HG03460 (cell line): ENCODE data around the gene F7.

ENCODE experiments used
- ATAC-seq: cut with Tn5 transposase; IDR thresholded peaks from one replicate; pipeline ENCODE4 v1.9.1; 2021; ENCODE audit not compliant: unreplicated experiment

The F7 gene

DNA sequence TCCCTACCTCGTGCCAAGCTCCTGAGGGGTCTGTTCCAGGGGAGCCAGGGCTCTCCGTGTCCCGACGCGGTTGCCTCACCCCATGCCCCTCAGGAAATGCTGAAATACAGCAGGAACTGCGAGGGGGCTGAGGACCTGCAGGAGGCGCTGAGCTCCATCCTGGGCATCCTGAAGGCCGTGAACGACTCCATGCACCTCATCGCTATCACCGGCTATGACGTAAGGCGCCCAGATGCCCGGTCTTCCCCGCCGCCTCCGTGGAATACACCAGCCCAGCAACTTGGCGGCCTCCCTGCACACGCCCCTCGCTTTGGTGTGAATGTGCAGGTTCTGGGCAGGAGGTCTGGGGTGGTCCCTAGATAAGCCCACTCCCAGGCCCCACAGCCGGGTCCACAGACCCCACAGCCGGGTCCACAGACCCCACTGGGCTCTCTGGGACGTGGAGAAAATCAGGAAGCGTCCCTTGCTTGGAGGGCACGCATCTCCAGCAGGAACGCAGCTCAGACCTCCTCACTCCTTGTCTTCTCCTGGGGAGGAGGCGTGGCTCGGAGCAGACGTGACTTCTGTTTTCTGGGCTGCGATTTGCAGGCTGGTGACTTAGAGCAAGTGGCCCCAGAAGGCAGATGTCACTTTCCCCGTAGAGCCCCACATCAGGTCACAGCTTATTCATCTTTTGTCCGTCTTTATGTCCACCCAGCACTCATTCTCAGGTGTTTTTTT, 19.4 kb upstream of the F7 start:
- ATAC-seq: no peak

DNA sequence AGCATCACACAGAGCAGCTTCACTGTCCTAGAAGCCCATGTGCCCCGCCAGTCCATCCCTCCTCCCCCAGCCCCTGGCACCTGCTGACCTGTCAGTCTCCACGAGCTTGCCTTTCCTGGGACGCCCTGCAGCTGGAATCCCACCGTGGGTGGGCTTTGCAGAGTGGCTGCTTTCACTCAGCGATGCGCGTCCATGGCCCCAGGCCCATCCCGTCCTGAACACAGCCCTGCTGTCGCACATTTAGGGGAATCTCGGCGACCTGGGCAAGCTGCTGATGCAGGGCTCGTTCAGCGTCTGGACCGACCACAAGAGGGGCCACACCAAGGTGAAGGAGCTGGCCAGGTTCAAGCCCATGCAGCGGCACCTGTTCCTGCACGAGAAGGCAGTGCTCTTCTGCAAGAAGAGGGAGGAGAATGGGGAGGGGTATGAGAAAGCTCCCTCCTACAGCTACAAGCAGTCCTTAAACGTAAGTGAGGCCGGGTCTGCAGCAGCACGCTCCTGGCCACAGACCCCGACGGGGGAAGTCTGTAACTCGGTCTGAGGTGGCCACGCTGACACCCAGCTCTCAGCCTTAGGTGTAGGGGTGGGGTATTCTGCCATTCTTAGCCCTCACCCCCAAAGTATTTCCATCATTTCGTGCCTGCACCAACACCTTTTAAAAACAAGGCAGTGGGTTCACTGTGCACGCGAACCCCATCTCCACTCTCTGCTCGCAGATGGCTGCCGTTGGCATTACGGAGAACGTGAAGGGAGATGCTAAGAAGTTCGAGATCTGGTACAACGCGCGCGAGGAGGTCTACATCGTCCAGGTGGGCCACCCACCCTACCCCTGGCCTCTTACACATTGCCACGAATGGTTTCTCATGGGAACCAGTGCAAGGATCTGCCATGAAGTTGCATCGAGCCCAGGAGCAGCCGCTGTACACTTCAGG, 18.3 kb upstream of the F7 start:
- no peak for ATAC-seq

DNA sequence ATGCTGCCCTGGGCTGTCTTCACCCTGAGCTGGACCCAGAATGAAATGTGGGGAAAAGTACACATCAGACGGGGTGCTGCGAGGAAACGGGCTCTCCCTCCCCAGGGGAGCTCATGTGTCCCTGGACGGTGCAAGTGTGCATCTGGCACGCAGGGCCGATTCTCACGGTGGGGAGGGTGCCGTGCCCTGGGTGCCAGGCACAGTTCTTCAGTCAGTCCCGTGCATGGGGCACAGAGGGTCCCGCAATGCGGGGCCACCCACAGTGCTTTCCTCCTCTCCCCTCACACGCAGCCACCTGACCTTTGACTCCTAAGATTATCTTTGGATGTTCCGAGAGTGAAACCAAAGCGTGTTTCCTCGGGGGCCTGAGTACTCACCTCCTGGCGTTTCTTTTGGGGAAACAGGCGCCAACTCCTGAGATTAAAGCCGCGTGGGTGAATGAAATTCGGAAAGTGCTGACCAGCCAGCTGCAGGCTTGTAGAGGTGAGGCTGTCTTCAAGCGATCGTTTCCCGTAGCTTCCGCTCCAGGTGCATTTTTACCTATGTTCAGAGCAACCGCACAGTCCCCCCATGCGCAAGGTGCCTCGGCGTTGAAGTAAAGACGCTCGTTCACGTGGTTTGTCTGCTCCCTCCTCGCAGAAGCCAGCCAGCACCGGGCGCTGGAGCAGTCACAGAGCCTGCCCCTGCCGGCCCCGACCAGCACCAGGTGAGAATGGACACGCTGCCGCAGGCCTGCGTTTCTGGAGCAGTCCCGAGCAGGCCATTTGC, 17.5 kb upstream of the F7 start:
- ATAC-seq: no peak

DNA sequence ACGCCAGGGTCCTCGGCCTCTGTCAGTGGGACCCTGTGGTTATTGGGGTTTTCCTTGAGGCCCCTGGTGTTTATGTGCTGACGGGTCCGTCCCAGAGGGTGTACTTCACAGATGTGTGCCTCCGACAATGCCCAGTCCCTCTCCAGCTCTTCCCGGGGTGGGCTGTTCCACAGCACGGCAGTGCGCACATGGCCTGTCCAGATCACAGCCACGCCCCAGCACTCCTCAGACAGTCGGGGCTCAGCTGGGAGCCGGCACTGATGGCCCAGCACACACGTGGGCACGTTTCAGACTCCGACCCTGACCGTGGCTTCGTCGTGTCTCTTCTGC, 16.9 kb upstream of the F7 start:
- ATAC-seq: no peak

DNA sequence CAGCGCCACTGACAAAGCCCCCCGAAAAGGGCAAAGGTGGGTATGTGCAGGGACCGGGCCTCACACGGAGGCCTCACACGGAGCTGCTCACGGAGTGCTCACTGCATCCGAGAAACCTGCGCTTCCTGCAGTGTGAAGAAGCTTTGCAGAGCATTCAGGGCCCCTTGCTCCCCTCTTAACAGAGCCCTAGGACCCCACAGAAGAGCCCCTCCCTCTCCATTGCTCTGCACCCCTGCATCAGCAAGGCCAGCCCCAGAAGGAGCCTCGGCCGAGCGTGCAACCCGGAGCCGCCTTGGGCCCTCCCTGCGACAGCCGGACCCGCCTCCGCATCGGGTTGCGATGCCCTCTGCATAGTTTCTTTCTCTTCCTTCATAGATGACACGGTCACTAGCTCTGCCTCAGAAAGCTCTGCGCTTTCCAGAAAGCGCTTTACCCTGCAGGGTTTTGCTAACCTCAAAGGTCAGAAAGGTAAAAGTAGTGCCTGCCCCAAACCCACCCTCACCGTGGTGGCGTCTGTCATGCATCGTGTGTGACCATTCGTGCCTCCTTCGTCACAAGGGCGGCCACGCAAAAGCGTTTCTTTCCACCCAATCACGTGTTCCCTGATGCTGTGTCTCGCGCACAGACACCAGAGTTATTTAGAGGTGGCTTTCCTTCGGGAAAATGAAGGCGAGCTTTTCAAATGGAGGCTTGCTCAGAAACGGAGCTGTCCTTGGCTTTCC, 15.7 kb upstream of the F7 start:
- ATAC-seq: no peak

DNA sequence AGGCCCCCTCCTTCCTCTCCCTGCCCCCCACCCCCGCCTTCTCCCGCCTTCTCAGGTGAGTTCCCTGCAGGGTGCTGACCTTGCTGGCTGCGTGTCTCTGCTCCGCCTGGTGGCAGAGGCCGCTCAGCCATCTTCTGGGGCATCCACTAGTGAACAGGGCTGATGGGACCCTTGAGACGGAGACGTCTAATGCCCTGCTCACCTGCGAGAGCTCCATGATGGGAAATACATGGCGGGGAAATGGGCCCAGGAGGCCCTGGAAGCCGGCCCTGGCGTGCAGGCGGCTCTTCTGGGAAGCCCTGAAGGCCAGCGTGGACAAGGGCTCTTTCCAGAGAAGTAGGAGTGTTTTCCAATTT, 15.2 kb upstream of the F7 start:
- no peak for ATAC-seq

DNA sequence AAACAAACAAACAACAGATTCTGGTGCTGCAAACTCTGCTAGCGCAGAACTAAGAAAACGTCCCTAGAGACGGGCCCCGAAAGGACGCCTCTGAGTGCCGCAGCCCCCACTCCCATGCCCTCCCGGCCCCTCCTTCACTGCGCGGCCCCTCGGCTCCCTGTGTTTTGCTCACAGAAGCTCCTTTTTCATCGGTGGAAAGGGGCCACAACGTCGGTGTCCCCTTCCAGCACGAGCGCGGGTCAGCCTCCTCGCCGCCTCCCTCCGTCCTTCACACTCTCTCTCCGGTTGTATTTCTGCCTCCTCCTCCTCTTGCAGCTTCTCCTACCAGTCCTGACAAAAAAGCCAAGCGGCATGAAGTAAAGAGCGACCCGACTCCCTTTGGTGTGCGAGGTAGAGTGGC, 14.8 kb upstream of the F7 start:
- no peak for ATAC-seq

DNA sequence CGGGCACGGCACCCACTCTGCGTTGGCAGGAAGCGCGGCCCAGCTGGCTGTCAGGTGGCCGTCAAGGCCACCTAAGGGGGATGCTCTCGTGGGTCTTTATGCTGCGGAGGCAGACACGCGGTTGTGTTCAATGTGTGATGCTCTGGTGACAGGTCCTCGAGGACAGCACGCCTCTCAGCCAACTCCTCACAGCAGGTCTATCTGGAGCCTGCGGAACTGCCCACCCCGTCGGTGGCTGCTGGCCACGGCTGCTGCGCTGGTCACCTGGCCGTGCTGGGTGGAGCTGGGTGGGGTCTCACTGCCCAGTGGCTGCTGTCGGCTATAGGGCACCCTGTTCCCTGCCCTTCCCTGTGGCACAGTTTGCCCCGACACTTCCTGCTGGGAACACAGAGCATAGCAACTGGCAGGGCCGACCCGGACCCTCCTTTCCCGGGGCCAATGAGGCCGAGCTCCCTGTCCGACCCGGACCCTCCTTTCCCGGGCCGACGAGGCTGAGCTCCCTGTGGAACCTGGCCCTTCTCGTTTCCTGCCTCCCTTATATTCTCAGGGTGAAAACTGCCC, 14.3 kb upstream of the F7 start:
- no peak for ATAC-seq

DNA sequence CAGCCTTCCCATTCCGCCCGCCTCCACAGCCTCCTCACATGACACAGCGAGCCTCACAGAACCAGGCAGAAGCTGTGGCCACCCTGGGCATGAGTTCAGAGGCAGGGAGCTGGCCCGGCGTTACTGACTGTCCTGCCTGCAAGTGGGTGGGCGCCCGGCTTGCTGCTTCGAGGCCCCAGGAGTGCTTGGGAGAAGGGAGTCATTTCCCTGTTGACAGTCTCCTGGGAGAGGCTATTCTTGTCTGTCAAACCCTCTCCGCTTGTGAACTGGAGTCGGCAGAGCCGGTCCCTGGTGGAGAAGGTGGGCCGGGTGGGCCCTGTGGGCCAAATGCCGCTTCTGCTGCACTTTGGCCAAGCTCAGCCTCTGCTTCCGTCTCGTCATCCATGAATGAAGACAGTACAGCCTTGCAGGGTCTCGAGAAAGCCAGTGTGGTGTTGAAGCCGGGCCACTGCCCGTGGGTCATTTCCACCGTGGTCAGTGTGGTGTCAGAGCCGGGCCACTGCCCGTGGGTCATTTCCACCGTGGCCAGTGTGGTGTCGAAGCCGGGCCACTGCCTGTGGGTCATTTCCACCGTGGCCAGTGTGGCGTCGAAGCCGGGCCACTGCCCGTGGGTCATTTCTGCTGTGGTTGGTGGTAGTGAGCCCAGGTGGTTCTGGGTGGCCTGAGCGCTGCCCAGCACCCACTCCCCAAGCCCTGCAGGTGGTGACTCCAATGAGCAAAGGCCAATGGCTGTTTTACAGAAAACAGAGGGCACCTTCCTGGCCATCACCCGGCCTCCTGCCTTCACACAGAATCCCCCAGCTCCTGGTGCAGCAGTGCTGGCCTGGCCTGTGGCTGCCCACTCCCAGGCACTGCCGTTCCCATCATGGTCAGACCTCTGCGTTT, 13.5 kb upstream of the F7 start:
- ATAC-seq: no peak

DNA sequence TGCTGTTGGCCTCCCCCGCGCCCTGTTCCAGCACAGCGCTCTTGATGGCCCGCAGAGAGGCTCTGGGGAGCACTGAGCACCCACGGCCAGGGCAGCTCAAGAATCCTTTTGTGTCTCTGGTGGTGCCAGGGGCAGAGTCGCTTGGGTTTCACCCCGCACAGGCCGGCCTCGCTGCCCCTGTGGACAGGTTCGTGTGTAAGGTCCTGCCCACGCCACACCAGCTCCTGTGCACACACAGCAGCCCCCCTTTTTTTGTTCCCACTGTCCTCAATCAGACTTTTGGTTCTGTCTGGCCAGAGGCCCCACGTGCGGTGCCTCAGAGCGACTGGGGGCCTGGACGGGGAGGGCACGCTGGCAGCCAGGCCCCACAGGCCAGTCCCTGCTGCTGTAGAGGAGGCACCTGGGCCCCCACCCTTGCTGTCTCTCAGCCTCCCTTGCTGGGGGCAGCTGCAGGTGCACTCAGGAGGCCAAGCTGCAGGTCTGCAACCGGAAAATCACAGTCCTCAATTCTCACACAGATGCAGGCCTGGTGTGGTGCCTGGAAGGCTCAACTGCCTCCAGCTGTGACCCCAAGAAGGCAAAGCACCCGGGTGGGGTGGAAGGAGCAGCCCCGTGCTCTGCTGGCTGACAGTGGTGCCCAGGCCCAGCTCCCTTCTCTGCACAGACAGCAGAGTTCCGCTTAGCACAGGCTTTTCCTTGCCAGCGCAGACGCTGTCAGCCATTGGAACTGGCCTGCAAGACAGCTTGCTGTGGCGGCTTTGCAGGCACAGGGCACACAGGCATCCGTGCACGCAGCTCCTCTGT, 12.6 kb upstream of the F7 start:
- ATAC-seq: no peak

DNA sequence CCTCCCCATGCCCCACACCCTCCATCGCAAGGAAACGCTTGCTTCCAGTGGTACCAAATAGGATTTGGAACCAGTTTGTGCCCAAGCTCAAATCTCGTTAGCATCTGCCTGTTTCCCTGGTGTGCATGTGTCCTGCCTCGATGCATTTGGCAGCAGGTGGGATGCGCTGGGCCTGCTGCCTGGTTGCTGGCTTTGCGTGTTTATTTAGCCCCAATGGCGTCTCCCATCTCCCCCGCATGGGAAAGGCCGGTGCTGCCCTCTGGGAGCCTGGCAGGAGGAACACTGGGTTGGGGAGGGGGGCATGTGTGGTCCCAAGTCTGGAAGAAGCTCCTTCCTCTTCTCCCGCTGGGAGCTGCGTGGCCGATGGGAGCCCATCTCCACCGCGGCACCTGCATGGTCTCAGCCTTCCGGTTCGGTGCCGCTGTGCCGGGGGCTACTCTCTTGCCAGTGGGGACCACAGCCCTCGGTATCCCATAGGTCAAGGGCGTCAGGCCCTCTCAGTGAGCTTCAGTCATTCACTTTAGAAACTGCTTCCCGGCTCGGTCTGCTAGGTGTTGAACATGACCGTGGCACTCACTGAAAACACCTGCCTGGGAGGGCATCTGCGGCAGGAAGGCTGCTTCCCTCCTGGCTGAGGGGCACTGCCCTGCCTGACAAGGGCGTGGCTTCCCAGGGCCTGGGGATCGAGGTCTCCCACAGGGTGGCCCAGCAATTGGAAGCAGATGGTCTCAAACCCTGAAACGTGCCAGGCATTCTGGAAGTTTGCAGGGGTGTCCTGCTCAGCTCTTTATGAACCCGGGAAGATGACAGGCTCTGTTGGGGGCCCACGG, 11.8 kb upstream of the F7 start:
- no peak for ATAC-seq

DNA sequence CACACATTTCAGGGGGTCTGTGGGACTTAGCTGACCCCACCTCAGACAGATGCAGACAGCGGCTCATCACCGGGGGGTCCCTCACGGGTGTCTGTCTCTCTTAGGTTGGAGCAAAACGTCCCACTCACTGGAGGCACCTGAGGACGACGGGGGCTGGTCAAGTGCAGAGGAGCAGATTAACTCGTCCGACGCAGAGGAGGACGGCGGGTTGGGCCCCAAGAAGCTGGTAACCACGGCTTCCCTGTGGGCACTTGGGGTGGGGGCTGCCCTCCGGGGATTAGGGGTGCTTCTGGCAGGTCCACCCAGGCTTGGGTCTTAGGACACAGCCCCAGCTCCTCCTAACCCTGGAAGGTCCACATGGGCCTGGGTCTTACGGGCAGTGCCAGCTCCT, 11.2 kb upstream of the F7 start:
- ATAC-seq: no peak

DNA sequence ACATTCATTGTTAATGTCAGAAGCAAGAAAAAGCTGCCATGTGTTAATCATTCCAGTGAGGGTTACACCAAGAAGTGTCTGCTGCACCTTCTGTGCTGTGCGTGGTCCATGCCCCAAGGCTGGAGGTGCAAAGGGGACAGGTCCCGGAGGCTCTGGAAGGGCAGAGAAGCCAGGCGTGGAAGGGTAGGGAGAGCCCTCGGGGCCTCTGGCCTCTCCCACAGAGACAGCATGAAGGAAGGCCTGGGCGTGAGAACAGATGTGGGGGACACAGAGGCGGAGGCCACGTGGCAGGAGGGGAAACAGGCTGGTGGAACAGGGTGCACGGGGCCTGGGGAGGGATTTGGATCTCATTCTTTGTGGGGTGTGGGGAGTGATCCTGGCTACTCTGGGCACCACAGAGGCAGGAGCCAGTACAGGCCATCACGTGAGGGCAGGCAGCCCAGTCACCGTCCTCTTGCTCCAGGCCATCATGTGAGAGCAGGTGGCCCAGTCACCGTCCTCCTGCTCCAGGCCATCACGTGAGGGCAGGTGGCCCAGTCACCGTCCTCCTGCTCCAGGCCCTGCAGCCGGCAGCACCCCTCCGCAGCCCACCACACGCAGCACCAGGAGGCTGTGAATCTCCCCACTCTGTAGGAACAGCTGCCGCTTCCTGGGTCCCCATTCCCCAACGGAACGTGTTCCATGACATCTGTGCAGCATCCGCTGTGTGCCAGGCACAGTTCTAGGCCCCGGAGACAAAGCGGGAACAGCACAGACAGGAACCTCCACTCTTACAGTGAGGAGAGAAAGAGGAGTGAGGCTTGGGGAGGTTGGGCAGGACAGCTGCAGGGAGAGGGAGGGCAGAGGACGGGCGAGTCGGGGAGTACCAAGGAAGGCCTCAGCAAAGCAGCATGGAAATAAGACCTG, 10.2 kb upstream of the F7 start:
- ATAC-seq: no peak

DNA sequence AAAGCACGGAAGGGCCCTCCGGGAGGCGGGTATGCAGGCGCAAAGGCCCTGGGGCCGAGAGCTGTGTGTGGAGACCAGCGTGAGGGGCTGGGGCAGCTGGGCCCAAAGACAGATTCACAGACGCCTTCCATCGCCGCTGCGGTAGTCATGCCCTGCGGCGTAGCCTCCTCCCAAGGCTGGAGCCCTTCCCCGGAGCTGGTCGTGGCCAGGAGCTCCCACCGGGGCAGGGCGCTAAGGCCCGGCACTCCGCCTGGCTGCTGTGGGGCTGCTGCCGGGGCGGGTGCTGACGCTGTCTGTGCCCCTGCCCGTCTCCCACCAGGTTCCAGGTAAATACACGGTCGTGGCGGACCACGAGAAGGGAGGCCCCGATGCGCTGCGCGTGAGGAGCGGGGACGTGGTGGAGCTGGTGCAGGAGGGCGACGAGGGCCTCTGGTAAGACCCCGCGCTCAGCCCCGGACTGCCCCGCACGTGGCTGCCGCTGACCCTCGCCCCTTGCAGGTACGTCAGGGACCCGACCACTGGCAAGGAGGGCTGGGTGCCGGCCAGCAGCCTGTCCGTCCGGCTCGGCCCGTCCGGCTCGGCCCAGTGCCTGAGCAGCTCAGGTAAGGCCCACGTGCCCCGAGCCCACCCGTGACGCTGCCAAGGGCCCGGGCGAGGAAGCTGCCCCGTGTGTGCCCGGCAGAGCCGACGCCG, 9.4 kb upstream of the F7 start:
- ATAC-seq: no peak

DNA sequence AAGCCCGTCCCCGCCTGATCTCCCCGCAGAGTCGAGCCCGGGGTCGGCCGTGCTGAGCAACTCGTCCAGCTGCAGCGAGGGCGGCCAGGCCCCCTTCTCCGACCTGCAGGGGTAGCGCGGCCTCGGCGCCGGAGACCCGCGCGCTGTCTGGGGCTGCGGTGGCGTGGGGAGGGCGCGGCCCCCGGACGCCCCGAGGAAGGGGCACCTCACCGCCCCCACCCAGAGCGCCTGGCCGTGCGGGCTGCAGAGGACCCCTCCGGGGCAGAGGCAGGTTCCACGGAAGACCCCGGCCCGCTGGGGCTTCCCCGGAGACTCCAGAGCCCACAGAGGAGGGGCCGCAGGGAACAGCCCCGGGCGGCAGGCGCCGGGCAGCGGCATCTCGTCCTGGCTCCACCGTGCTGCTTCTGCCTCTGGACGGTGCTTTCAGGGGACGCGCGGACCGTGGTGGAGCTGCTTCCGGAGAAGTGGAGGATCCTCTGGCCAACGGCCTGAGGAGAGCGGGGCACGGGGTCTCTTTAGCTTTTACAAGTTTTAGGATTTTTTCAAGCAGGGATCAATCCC, 8.8 kb upstream of the F7 start:
- ATAC-seq: no peak

DNA sequence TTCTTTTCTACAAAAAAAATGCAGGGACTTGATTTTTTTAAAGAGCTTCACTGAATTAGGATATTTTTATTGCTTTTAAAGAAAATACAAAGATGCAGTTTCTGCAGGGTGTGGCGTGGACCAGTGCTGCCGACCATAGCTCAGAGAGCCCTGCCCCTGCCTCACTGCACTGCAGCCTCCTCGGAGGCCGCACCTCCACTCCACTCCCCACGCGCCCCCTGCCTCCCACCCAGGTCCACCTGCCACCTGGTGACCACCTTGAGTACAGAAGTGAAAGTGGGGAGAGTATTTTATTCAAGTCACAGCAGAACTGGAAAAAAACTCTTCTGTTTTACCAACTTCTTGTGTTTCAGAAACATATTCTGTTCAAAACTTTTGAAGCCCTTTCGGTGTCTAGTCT, 7.9 kb upstream of the F7 start:
- ATAC-seq: no peak
